Peyer's patch (tissue), 4 donors: Measurements from ENCODE around the gene CHN2. TPM values are rescaled to one million over a fixed set of nuclear protein-coding genes. Genes with fewer than 3 reads are reported as not detected.
A peak's percentile ranks its signal among the peaks of the same experiment; 100 is the strongest.

ENCODE experiments used
- DNase-seq, 3 donors: peaks; one replicate each; pipeline ENCODE4 v3.0.0-alpha.2; 2017 to 2019
- H3K27ac ChIP-seq, 4 donors: fragments of 200-600 bp; sonication (generic); one replicate each; pipeline ENCODE4 v1.5.1; 2016 to 2019
- H3K27me3 ChIP-seq, 2 donors: fragments of 200-600 bp; sonication (generic); one replicate each; pipeline ENCODE4 v1.5.1; 2019
- H3K36me3 ChIP-seq, 3 donors: fragments of 200-600 bp; sonication (generic); one replicate each; pipeline ENCODE4 v1.5.1; 2016 to 2019
- H3K4me1 ChIP-seq, 4 donors: fragments of 200-600 bp; sonication (generic); one replicate each; pipeline ENCODE4 v1.5.1; 2016 to 2019
- H3K4me3 ChIP-seq, 4 donors: fragments of 200-600 bp; sonication (generic); 1 replicate in 3 of 4; 2 replicates in 1 of 4; pipeline ENCODE4 v1.5.1; 2016 to 2019; ENCODE audit warnings: mild to moderate bottlenecking in 1 of 4
- H3K9me3 ChIP-seq, 4 donors: fragments of 200-600 bp; sonication (generic); one replicate each; pipeline ENCODE4 v1.5.1; 2016 to 2019; ENCODE audit warnings: mild to moderate bottlenecking in 1 of 4
- CTCF ChIP-seq, 6 experiments: fragments of 450-650 bp in 4 of 6; fragments of 200-600 bp in 2 of 6; sonication (generic) in 1 of 6; IDR thresholded peaks; one replicate each; pipeline ENCODE4 v1.5.1; 2017 to 2019; ENCODE audit warnings: antibody characterized with exemption in 6 of 6, mild to moderate bottlenecking in 3 of 6, moderate library complexity in 1 of 6
- POLR2A ChIP-seq, 2 donors: fragments of 450-650 bp; IDR thresholded peaks; one replicate each; pipeline ENCODE4 v1.5.1; 2017; ENCODE audit warnings: antibody characterized with exemption in 2 of 2, mild to moderate bottlenecking in 2 of 2, moderate library complexity in 2 of 2
- total RNA-seq, 4 donors: library from RNA; depleted of rRNA; stranded (reverse); fragments of >200 nt; gene quantifications; one replicate each; pipeline ENCODE4 v1.1.0, GENCODE V29; 2016

The CHN2 gene
- total RNA-seq, 4 donors from 2014 or later = 29.7 to 159 (median 120) TPM

GRCh38 chr7:29420011-29420410 lies 225.4 kb downstream of the CHN2 start:
- Histone ChIP-seq H3K9me3 (no peaks in the 10 kb centered on the region), H3K36me3 (no peaks in the 10 kb centered on the region), H3K4me3 (no peak overlapping the region), H3K27ac (no peak overlapping the region), H3K27me3 (no peaks in the 10 kb centered on the region), H3K4me1 (peaks cover 0 to 14% (median 0%) of the 10 kb centered on the region in 4 donors)
- DNase-seq = no peak
- no peak for TF ChIP-seq CTCF (IDR thresholded peaks at IDR 0.05)
- no peak for TF ChIP-seq POLR2A (IDR thresholded peaks at IDR 0.05)

GRCh38 chr7:29421010-29421956 lies 226.7 kb downstream of the CHN2 start:
- Histone ChIP-seq H3K36me3 (no peaks in the 10 kb centered on the region), H3K4me1 (peaks cover 0 to 17% (median 0%) of the 10 kb centered on the region in 4 donors), H3K27ac (no peak overlapping the region), H3K4me3 (no peak overlapping the region), H3K27me3 (no peaks in the 10 kb centered on the region), H3K9me3 (no peaks in the 10 kb centered on the region)
- TF ChIP-seq CTCF (IDR thresholded peaks at IDR 0.05) (no peak), POLR2A (IDR thresholded peaks at IDR 0.05) (no peak)
- DNase-seq = no peak

- Histone ChIP-seq H3K27me3 (no peaks in the 10 kb centered on the region), H3K36me3 (no peaks in the 10 kb centered on the region), H3K4me3 (no peak overlapping the region), H3K4me1 (peaks cover 0 to 17% (median 0%) of the 10 kb centered on the region in 4 donors), H3K27ac (no peak overlapping the region), H3K9me3 (no peaks in the 10 kb centered on the region)
- DNase-seq = no peak
- TF ChIP-seq CTCF (IDR thresholded peaks at IDR 0.05) = no peak
- no peak for TF ChIP-seq POLR2A (IDR thresholded peaks at IDR 0.05)
These were observed 228.3 kb downstream of the CHN2 start for GRCh38 chr7:29422829-29423228.

GRCh38 chr7:29424295-29424983 lies 229.9 kb downstream of the CHN2 start:
- H3K9me3 ChIP-seq = no peaks in the 10 kb centered on the region
- TF ChIP-seq CTCF (IDR thresholded peaks at IDR 0.05) = no peak
- TF ChIP-seq POLR2A (IDR thresholded peaks at IDR 0.05) = no peak
- DNase-seq = no peak
- no peaks in the 10 kb centered on the region for H3K36me3 ChIP-seq
- H3K4me1 ChIP-seq = peaks cover 0 to 22% (median 0%) of the 10 kb centered on the region in 4 donors
- no peak overlapping the region for H3K4me3 ChIP-seq
- peak overlapping the region in 1 of 4 donors; percentile 1 for H3K27ac ChIP-seq
- H3K27me3 ChIP-seq = no peaks in the 10 kb centered on the region

DNA sequence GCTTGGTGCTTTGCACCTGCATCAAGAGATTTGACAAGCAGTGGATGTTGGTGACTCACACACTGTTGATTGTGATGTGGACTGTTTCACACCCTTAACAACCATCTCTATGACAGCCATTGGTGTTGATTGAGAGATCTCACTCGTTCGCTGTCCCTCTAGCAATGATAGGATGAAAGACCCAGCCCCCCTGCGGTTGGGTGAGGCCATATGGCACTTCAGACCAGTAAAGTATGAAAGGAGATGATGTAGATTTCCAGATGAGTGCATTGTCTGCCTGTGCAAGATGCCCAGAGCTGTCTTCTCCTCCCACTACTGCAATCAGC lies 230.4 kb downstream of the CHN2 start:
- peak in 2 of 3 donors; percentile 67 to 74 for DNase-seq

More for the DNA sequence above, 230.4 kb downstream of the CHN2 start:
- H3K36me3 ChIP-seq = no peaks in the 10 kb centered on the region
- no peaks in the 10 kb centered on the region for H3K27me3 ChIP-seq
- H3K4me1 ChIP-seq = peaks cover 0 to 26% (median 0%) of the 10 kb centered on the region in 4 donors
- TF ChIP-seq POLR2A (IDR thresholded peaks at IDR 0.05) = no peak
- TF ChIP-seq CTCF (IDR thresholded peaks at IDR 0.05) = no peak
- H3K4me3 ChIP-seq = no peak overlapping the region
- H3K9me3 ChIP-seq = no peaks in the 10 kb centered on the region
- H3K27ac ChIP-seq = peak overlapping the region in 1 of 4 donors; percentile 1
